ENCODE results near the gene MAML3. TPM values are rescaled to one million over a fixed set of nuclear protein-coding genes. Genes with fewer than 3 reads are reported as not detected.

MAML3 gene
- polyA plus RNA-seq, 1 donor (not counting 4 experiments of a cell fraction or from before 2014, with no cell fraction given) = 0.68 TPM

DNA sequence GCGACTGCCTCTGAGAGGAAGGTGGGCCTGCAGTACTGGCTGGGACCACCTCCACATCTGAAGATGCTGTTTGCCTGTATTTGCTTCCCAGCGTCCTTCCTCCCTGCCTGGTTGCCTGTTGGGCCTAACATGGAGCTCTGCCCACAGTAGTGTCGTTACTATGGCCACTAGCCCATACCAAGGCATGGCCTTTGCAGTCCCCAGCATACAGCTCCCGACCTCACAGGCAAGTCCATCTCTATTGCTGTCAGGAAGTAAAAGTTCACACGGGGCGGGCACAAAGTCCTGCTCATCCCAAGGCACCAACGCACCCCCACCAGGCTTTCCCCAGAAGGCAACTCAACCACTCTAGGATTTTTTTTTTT, 71.6 kb downstream of the MAML3 start:
- H3K36me3 ChIP-seq (ENCODE audit: control insufficient read depth in 2 of 2, extremely low read depth in 1 of 2, insufficient read depth in 2 of 2, low read length in 2 of 2) = no peaks in the 10 kb centered on the region
- no peaks in the 10 kb centered on the region for H3K27me3 ChIP-seq (ENCODE audit: control insufficient read depth, extremely low read depth, insufficient read depth, low read length)
- TF ChIP-seq, protein P1, sequence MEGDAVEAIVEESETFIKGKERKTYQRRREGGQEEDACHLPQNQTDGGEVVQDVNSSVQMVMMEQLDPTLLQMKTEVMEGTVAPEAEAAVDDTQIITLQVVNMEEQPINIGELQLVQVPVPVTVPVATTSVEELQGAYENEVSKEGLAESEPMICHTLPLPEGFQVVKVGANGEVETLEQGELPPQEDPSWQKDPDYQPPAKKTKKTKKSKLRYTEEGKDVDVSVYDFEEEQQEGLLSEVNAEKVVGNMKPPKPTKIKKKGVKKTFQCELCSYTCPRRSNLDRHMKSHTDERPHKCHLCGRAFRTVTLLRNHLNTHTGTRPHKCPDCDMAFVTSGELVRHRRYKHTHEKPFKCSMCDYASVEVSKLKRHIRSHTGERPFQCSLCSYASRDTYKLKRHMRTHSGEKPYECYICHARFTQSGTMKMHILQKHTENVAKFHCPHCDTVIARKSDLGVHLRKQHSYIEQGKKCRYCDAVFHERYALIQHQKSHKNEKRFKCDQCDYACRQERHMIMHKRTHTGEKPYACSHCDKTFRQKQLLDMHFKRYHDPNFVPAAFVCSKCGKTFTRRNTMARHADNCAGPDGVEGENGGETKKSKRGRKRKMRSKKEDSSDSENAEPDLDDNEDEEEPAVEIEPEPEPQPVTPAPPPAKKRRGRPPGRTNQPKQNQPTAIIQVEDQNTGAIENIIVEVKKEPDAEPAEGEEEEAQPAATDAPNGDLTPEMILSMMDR (optimal IDR thresholded peaks at IDR 0.05 in 1 of 3, IDR thresholded peaks at IDR 0.05 in 1 of 3, conservative IDR thresholded peaks at IDR 0.05 in 1 of 3; ENCODE audit: extremely low read depth in 1 of 3, insufficient read depth in 2 of 3, low read length in 3 of 3) = no peak
- TF ChIP-seq EZH2 (IDR thresholded peaks at IDR 0.05; ENCODE audit: low read length) = no peak
- dilution Hi-C loops (cut with MboI; ENCODE audit: extremely low pct_ligation_motif_present, low sequenced_read_pairs) = no loop called here
- no peaks in the 10 kb centered on the region for H3K4me1 ChIP-seq (ENCODE audit: control insufficient read depth, extremely low read depth, insufficient read depth, low read length)
- H3K9me3 ChIP-seq (ENCODE audit: control insufficient read depth, low read depth, low read length) = no peaks in the 10 kb centered on the region
- no peaks in the 10 kb centered on the region for H3K79me2 ChIP-seq (ENCODE audit: control insufficient read depth, insufficient read depth, low read length)
- H3K4me2 ChIP-seq (ENCODE audit: control insufficient read depth, extremely low read depth, insufficient read depth, low read depth, low read length) = no peak overlapping the region
- no peak overlapping the region for H3K9ac ChIP-seq (ENCODE audit: control insufficient read depth, extremely low read depth, insufficient read depth, low read length)
- no peaks in the 10 kb centered on the region for H3K9me1 ChIP-seq (ENCODE audit: control insufficient read depth, extremely low read depth, insufficient read depth, low read length)
- no peak for FAIRE-seq
- no peaks in the 10 kb centered on the region for H4K20me1 ChIP-seq (ENCODE audit: control insufficient read depth, extremely low read depth, insufficient read depth, low read length)
- no peak overlapping the region for H2AFZ ChIP-seq (ENCODE audit: control insufficient read depth, low read length)
- no peak for DNase-seq (ENCODE audit: low read depth, low spot score)
- H3K4me3 ChIP-seq (ENCODE audit: control insufficient read depth in 2 of 3, extremely low read depth in 1 of 3, insufficient read depth in 2 of 3, low read depth in 1 of 3, low read length in 3 of 3) = no peak overlapping the region
- H3K27ac ChIP-seq (ENCODE audit: control insufficient read depth, insufficient read depth, low read length) = no peak overlapping the region

DNA sequence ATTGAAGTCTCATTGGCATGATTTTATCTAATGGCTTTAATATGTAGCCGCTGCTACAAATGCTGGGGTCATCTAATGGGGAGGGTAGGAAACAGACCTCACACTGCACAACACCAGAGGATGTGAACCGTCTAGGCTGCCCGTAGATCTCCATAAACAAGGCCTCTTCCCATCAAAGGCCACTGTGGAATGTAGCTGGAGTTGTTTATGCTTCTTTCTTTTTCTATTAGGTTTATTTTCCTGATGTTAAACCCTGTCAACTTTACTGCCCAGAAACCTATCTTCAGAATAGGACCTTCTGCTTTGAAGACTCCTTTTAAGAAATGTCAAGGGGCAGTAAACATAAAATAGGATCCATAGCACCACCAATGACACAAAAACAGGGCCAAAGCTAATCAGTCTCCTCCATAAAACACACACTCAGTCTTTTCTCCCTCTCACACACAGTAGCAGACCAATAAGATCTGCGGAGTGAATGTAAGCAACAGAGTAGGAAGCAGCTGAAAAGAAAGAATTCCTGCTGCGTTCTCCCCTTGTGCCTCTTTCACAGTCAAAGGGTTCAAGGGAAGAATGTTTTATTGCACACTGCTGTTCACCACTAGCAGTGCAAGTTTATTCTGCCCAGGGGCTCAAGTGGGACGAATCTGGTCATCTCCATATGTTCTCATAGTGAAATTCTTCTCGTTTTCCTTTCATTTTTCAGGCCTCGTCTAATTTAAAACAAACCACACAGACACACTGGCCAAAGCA, 72.2 kb downstream of the MAML3 start:
- no peaks in the 10 kb centered on the region for H4K20me1 ChIP-seq (ENCODE audit: control insufficient read depth, extremely low read depth, insufficient read depth, low read length)
- H3K79me2 ChIP-seq (ENCODE audit: control insufficient read depth, insufficient read depth, low read length) = no peaks in the 10 kb centered on the region
- no peaks in the 10 kb centered on the region for H3K4me1 ChIP-seq (ENCODE audit: control insufficient read depth, extremely low read depth, insufficient read depth, low read length)
- TF ChIP-seq, protein P1 (optimal IDR thresholded peaks at IDR 0.05 in 1 of 3, IDR thresholded peaks at IDR 0.05 in 1 of 3, conservative IDR thresholded peaks at IDR 0.05 in 1 of 3; ENCODE audit: extremely low read depth in 1 of 3, insufficient read depth in 2 of 3, low read length in 3 of 3) = no peak
- no peak for TF ChIP-seq EZH2 (IDR thresholded peaks at IDR 0.05; ENCODE audit: low read length)
- H3K27ac ChIP-seq (ENCODE audit: control insufficient read depth, insufficient read depth, low read length) = no peak overlapping the region
- H3K27me3 ChIP-seq (ENCODE audit: control insufficient read depth, extremely low read depth, insufficient read depth, low read length) = no peaks in the 10 kb centered on the region
- DNase-seq (ENCODE audit: low read depth, low spot score) = no peak
- dilution Hi-C loops (cut with MboI; ENCODE audit: extremely low pct_ligation_motif_present, low sequenced_read_pairs) = no loop called here
- H3K4me3 ChIP-seq (ENCODE audit: control insufficient read depth in 2 of 3, extremely low read depth in 1 of 3, insufficient read depth in 2 of 3, low read depth in 1 of 3, low read length in 3 of 3) = no peak overlapping the region
- H3K9me3 ChIP-seq (ENCODE audit: control insufficient read depth, low read depth, low read length) = no peaks in the 10 kb centered on the region
- no peak overlapping the region for H3K9ac ChIP-seq (ENCODE audit: control insufficient read depth, extremely low read depth, insufficient read depth, low read length)
- no peak overlapping the region for H2AFZ ChIP-seq (ENCODE audit: control insufficient read depth, low read length)
- H3K9me1 ChIP-seq (ENCODE audit: control insufficient read depth, extremely low read depth, insufficient read depth, low read length) = no peaks in the 10 kb centered on the region
- FAIRE-seq = no peak
- H3K4me2 ChIP-seq (ENCODE audit: control insufficient read depth, extremely low read depth, insufficient read depth, low read depth, low read length) = no peak overlapping the region
- no peaks in the 10 kb centered on the region for H3K36me3 ChIP-seq (ENCODE audit: control insufficient read depth in 2 of 2, extremely low read depth in 1 of 2, insufficient read depth in 2 of 2, low read length in 2 of 2)
